ENCODE measurements around the gene SLC5A11. TPM values are rescaled to one million over a fixed set of nuclear protein-coding genes. Genes with fewer than 3 reads are reported as not detected.

Gene SLC5A11
- total and polyA plus RNA-seq, 2 of the 13 experiments (the other 11 are each of a cell fraction or from before 2014, with no cell fraction given), result 1.2 to 3.3 TPM

DNA sequence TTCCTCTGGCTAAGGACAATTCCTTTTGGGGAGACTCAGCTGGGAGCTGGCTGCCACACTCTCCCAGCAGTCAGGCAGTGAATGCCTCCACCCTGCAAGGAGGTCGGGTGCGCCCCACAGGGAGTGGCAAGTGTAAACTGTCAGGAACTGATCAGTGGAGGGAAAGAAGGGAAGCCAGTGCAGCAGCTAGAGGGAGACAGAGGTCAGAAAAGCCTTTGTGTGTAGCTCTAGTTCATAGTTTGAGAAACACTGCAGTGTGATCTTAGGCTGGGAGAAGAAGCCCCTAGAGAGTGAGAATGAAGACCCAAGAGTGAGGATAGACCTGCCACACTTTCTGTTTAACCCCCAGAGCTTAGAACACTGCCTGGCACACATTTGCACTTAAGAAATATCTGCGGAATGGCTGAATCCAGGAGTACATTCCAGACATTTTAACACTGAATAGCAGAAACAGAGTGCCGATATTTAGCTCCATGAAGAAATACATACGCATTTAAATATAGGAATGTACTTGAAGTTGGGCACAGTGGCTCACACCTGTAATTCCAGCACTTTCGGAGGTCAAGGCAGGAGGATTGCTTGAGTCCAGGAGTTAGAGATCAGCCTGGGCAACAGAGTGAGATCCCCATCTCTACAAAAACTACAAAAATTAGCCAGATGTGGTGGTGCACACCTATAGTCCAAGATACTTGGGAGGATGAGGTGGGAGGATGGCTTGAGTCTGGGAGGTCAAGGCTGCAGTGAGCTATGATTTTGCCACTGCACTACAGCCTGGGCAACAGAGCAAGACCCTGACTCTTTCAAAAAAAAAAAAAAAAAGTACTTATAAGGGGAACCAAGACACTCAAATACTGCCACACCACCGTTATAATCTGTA lies 11.1 kb upstream of the SLC5A11 start (continued):
- TF ChIP-seq, protein P1, sequence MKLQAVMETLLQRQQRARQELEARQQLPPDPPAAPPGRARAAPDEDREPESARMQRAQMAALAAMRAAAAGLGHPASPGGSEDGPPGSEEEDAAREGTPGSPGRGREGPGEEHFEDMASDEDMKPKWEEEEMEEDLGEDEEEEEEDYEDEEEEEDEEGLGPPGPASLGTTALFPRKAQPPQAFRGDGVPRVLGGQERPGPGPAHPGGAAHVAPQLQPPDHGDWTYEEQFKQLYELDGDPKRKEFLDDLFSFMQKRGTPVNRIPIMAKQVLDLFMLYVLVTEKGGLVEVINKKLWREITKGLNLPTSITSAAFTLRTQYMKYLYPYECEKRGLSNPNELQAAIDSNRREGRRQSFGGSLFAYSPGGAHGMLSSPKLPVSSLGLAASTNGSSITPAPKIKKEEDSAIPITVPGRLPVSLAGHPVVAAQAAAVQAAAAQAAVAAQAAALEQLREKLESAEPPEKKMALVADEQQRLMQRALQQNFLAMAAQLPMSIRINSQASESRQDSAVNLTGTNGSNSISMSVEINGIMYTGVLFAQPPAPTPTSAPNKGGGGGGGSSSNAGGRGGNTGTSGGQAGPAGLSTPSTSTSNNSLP (IDR thresholded peaks at IDR 0.05; ENCODE audit: low read depth, low read length), result 0 out of 2 replicates have a peak, but pooled peaks have one; percentile 31
- TF ChIP-seq ELF3 (CRISPR knock-in tag; IDR thresholded peaks at IDR 0.05) (peak; percentile 36; the same call in 1 of the 2 replicates), TEAD3 (CRISPR knock-in tag; optimal IDR thresholded peaks at IDR 0.05; ENCODE audit: borderline replicate concordance) (peak; percentile 79), TBL1XR1 (IDR thresholded peaks at IDR 0.05; ENCODE audit: borderline replicate concordance, low read length, partially characterized antibody) (peak; percentile 34), FOXO1 (CRISPR knock-in tag; IDR thresholded peaks at IDR 0.05) (peak; percentile 39; the same call in 1 of the 2 replicates)
- TF ChIP-seq, protein P2, sequence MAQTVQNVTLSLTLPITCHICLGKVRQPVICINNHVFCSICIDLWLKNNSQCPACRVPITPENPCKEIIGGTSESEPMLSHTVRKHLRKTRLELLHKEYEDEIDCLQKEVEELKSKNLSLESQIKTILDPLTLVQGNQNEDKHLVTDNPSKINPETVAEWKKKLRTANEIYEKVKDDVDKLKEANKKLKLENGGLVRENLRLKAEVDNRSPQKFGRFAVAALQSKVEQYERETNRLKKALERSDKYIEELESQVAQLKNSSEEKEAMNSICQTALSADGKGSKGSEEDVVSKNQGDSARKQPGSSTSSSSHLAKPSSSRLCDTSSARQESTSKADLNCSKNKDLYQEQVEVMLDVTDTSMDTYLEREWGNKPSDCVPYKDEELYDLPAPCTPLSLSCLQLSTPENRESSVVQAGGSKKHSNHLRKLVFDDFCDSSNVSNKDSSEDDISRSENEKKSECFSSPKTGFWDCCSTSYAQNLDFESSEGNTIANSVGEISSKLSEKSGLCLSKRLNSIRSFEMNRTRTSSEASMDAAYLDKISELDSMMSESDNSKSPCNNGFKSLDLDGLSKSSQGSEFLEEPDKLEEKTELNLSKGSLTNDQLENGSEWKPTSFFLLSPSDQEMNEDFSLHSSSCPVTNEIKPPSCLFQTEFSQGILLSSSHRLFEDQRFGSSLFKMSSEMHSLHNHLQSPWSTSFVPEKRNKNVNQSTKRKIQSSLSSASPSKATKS (CRISPR knock-in tag; IDR thresholded peaks at IDR 0.05), result no peak
- TF ChIP-seq, protein P3, sequence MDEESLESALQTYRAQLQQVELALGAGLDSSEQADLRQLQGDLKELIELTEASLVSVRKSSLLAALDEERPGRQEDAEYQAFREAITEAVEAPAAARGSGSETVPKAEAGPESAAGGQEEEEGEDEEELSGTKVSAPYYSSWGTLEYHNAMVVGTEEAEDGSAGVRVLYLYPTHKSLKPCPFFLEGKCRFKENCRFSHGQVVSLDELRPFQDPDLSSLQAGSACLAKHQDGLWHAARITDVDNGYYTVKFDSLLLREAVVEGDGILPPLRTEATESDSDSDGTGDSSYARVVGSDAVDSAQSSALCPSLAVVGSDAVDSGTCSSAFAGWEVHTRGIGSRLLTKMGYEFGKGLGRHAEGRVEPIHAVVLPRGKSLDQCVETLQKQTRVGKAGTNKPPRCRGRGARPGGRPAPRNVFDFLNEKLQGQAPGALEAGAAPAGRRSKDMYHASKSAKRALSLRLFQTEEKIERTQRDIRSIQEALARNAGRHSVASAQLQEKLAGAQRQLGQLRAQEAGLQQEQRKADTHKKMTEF (CRISPR knock-in tag; IDR thresholded peaks at IDR 0.05), result peak; percentile 28; the same call in 1 of the 2 replicates
- TF ChIP-seq, protein P4, sequence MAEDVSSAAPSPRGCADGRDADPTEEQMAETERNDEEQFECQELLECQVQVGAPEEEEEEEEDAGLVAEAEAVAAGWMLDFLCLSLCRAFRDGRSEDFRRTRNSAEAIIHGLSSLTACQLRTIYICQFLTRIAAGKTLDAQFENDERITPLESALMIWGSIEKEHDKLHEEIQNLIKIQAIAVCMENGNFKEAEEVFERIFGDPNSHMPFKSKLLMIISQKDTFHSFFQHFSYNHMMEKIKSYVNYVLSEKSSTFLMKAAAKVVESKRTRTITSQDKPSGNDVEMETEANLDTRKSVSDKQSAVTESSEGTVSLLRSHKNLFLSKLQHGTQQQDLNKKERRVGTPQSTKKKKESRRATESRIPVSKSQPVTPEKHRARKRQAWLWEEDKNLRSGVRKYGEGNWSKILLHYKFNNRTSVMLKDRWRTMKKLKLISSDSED (CRISPR knock-in tag; IDR thresholded peaks at IDR 0.05), result no peak

All from HepG2 (cell line).